M059J (cell line): ENCODE data around the gene CHST15. TPM values are rescaled to one million over a fixed set of nuclear protein-coding genes. Genes with fewer than 3 reads are reported as not detected.
"Not testable (repeated sequence)": the region's sequence is repeated elsewhere in the genome, so short reads cannot be mapped to it uniquely, and the experiment has no call there.

Experiments
- DNase-seq: peaks from one replicate; pipeline ENCODE4 v3.0.0-alpha.2; 2012; ENCODE audit warnings: low read depth
- total RNA-seq: library from RNA; depleted of rRNA; stranded (reverse); fragments of >200 nt; shearing (Covaris generic); gene quantifications from 2 replicates; pipeline ENCODE4 v1.2.3, GENCODE V29; 2014

Gene CHST15
- total RNA-seq, 1 experiment from 2014 or later, result 15.6 TPM

GRCh38 chr10:124124769-124125161 lies 31.4 kb upstream of the CHST15 start:
- DNase-seq, result no peak

GRCh38 chr10:124124123-124124768 lies 30.8 kb upstream of the CHST15 start:
- peak; percentile 34 for DNase-seq

DNA sequence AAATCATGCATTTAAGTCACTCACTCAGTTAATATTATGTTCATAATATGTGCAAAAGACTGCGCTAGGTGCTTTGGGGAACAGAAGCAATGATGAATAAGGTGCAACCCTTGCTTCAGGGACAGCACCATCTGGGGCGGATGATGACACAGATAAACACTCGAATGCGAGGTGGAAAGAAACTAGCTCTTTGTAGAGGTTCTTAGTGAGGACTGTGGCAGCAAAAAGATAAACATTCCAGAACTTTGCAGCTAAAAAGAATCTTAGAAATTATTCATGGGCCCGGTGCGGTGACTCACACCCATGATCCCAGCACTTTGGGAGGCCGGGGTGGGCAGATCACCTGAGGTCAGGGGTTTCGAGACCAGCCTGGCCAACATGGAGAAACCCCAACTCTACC lies 29.8 kb upstream of the CHST15 start:
- DNase-seq, result peak; percentile 70

- DNase-seq, result no peak
These were observed 28.8 kb upstream of the CHST15 start for GRCh38 chr10:124122211-124122610.

DNA sequence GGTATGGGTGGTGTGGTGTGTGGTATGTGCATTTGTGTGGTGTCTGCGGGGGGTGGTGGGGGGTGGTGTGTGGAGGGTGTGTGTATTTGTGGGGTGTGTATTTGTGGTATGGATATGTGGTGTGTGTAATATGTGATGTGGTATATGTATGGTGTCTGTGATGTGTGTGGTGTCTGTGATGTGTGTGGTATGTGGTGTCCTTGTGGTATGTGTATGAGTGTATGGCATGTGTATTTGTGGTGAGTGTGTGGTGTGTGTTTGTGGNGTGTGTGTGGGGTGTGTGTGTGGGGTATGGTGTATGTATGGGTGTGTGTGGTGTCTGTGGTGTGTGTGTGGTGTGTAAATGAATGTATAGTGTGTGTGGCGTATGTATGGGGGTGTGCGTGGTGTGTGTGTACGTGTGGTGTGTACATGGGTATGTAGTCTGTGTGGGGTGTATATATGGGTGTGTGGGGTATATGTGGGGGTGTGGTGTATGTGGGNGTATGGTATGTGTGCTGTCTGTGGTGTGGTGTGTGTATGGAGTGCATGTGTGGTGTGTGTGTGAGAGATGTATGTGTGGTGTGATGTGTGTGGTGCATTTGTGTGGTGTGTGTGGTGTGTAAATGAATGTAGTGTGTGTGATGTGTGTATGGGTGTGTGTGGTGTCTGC lies 27.1 kb upstream of the CHST15 start:
- DNase-seq, result no peak

GRCh38 chr10:124119946-124120345 lies 26.5 kb upstream of the CHST15 start:
- DNase-seq, result no peak

GRCh38 chr10:124119216-124119615 lies 25.8 kb upstream of the CHST15 start:
- DNase-seq, result no peak

GRCh38 chr10:124117833-124118232 lies 24.4 kb upstream of the CHST15 start:
- no peak for DNase-seq

GRCh38 chr10:124117511-124117785 lies 24.1 kb upstream of the CHST15 start:
- DNase-seq, result no peak

DNA sequence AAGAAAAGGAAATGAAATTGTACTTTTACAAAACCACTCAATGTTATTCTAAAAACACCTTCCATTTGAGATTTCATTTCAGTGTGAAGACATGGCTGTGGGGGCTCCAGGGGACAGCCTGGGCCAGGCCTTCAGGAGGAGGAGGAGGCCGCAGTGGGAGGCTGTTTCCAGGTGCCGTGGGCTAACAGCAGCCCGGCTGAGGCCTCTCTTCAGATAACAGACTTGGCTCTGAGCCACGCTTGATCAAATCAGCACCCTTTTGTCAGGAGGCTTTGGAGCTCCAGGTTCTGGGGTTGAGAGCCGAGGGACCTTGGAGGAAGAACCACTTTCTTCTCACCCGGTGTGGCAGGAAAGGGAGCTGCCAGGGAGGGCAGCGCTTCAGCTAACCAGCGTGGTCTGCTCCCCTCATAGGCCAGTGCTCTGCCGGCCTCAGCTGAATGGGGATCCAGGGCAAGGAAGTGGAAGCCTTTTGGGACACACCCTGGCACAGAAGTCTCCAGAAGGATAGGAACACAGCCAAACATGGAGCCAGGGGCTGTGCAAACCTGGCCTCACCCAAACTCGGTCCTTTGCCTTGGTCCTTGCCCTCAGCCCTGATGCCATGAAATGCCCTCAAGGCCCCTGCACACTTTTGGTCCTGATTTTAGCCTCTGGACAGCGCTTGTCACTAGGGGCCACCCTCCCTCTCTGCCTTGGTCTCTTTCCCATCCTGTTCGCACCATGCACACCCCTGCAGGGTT lies 23.5 kb upstream of the CHST15 start:
- no peak for DNase-seq

DNA sequence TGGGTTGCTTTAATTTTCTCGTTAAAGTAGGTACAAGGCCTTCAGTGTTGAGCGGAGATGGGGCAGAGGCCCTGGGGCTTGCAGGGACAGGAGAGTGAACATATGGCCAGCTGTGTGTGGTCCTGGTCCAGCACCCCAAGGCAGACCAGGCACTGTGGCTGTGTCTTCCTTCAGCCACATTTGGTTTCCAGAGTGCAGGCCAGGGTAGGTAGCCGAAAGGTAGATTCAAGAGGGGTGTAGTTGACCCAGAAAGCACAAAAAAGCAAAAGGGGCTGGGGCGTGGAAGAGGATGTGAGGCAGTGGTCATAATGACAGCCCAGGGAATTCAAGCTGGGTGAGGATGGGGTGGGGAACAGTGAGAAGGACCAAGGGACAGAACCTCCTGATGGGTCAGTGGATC lies 21.3 kb upstream of the CHST15 start:
- DNase-seq, result no peak

GRCh38 chr10:124112891-124113580 lies 19.6 kb upstream of the CHST15 start:
- no peak for DNase-seq

- DNase-seq, result no peak
These were observed 17.5 kb upstream of the CHST15 start for GRCh38 chr10:124110882-124111281.

DNA sequence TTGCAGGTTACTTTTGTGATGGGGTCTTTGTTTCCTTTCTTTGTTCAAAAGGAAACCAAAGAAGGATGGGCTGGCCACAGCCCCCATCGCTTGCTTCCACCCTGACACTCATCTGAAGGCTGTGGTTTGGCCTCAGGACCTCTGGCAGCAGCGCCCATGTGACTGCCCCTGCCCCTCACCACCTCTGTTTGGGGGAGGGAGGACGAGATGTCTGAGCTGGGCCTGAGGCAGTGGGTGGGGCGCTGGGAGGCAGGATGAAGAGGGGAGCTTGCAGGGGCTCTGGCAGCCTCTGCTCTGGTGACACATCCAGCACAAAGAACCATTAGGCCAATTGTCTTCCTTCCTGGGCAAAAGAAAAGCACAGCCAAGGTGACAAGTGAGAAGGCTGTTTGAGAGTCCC lies 15.9 kb upstream of the CHST15 start:
- DNase-seq, result peak; percentile 55

DNA sequence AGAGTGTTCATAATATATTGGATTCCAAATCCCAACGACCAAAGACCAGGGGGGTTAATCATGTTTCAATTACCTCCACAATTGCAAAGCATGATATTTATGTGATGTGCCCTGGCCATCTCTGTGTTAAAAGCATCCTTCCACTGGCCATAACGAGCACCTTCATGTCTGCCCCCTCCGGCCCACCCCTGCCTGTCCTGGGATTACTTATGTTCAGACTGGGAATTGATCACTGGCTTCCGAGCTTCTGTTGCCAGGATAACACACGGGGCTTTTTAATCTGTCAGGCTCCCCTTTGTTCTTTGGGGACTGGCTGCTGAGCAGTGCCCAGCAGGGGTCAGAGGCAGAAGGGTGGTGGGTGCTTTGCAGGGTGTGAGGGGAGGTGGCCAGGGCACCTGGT lies 13.7 kb upstream of the CHST15 start:
- no peak for DNase-seq

- DNase-seq, result peak; percentile 92
These were observed 13.0 kb upstream of the CHST15 start for GRCh38 chr10:124106241-124106879.

DNA sequence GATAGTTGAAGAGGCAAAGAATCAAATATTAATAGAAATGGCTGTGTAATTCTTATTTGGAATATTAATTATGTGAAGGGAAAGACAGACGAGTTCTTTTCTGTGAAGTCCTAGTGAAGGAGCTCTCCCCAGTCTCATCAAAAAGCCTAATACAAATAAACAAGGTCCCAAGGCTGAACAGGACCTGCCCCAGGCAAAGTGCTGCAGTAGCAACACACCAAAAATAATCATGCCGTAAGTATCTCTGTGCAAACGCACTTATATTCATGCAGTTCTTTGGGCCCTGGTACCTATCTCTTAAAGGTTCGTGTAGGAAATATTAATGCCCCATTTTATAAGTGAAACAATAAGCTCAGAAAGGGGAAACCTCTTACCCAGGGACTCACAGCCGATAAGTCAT lies 12.2 kb upstream of the CHST15 start:
- peak; percentile 78 for DNase-seq

GRCh38 chr10:124105045-124105444 lies 11.6 kb upstream of the CHST15 start:
- DNase-seq, result no peak

DNA sequence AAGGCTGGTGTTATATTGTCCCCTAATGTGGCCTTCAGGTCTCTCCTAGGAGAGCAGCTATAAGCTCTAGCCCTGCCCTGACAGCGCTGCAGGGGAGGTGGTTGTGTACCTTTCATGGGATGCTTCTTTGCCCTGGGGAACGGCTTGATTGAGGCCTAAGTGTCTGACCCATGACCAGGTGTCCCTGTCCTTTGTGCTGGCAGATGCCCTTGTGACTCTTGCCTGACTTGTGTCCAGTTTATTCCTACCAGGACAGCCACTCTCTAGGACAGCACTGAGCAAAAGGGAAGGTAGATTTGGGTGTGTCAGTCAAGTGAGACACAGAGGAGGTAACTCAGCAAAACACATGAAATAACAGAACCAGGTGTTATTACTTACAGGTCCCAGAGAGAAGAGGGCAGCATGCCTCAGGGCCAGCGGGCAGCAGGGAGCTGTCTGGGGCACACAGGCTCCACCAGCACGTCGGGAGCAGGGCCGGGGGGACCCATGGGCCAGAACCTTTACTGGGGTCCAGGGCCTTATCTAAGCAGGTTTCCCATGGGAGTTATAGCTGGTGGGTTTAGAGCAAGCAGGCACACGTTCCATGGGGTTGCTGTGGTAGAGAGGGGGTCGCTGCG lies 10.7 kb upstream of the CHST15 start:
- DNase-seq, result no peak

GRCh38 chr10:124101351-124101750 lies 8.0 kb upstream of the CHST15 start:
- no peak for DNase-seq

GRCh38 chr10:124100651-124101050 lies 7.3 kb upstream of the CHST15 start:
- DNase-seq, result not testable (repeated sequence)

GRCh38 chr10:124100124-124100523 lies 6.7 kb upstream of the CHST15 start:
- no peak for DNase-seq
